ENCODE measurements around the gene VPS16.
"Not testable (repeated sequence)": the region's sequence is repeated elsewhere in the genome, so short reads cannot be mapped to it uniquely, and the experiment has no call there.

The VPS16 gene

DNA sequence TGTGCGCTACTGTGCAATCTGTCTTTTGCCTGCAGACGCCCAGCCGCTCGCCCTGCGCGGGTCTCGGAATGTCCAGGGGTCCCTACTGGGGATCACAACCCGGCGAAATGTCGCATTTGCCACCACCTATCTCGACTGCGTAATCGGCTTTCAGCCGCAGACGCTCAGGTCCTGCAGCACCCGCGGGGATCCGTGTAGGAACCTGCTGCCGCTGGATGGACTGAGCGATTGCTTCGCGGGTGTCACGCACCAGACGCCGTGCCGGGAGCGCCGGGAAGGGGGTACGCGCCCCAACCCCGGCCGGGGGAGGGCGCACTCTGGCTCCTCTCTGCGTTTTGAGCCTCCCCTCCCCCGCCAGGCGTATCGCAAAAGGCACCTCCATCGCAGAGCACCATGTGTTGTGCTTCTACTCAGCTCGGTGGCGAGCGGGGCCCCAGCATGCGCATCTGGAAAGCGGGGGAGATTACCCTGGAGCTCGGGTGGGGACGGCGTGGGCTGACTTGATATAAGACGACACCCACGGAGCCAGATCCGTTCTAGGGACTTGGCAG is 32.0 kb downstream of the VPS16 start:
- DNase-seq, result peak; percentile 54

DNA sequence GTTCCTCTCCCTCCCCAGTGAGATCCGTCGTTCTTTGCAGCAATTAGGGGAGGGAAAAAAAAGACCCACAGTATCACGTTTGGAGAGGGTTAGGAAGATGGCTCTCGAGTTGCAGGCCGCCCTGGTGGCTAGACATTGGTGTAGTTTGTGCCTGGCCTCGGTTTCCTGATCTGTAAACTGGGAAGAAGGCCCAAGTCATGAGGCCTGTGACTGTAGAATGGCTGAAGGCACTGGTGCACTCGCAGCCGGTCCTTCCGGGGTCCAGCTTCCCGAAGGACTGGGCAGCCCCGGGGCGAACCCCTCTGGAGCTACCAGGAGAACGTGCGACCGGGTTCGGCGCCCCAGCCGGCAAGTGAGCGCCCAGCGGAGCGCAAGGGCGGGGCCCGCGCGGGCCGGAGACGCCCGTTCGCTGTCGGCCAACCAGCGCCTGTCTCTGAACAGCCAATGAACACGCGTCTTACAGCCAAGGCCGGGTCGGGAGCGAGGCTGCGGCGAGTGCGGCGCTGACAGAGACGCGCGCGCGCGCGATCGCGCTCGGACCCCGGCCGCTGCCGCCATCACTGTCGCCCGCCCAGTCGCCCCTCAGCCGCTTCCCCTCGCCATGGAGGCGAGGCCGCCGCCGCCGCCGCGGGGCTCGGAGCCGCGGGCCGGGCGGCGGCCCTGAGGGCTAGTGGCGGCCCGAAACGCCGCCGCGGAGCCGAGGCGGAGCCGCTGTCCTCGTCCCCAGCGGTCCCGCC is 32.6 kb downstream of the VPS16 start, which contains the start of gene PTPRA:
Gene PTPRA, plus strand, starts transcription at position 472 of the 737 bp plus-strand sequence. CDS start 90,797 bp downstream, outside the sequence.
- DNase-seq, result peak; percentile 92

DNA sequence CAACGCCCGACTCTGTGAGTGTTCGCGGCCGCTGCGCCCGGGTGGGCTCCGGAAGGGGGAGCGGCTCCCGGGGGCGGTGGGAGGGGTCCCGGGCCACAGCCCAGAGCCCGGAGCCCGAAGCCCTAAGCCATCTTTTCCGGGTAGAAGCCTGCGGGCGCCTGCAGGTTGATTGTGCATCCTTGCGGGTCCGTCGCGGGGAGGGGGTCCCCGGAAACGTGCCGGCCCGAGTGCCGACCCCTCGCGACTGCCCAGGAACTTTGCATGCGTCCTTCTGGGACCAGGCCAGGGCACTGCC is 33.1 kb downstream of the VPS16 start:
- DNase-seq, result no peak

DNA sequence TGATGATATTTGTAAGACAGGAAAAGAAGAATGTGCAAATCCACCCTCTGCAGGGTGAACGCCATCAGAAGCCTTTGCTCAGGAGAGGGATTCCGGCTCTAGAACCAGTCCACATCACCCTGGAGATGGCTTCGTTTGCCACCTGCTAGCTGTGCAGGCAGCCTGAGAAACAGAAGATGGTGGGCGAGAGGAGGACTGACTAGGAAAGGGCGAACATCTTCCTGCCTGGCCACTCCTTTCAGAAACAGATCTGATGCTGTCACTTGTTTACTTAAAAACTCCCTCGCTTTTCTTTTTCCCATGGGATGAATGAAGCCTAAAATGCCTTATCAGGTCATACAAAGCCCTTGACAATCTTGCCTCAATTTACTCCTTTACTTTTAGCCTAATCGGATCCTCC is 33.9 kb downstream of the VPS16 start:
- no peak for DNase-seq

DNA sequence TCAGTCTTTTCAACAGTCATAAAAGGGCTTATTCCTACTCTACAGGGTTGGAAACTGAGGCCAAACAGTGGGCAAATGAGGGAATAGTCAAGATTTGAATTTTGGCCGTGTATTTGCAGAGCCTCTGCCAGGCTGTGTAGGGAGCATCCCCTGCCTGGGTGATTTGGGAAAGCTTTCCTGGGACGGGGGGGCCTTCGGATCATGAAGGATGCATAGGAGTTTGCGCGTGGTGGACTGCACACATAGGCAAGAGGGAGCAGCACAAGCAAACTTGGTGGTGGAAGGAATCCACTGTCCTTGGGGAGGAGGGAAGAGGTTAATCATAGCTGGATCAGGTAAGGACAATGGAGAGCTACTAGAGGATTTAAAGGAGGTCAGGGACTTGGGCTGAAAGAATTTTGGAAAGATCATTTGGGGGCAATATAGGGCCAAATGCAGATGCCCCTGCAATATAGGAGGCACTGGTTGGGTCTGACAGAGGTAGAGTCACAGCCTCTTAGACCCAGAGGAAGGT is 35.2 kb downstream of the VPS16 start:
- DNase-seq, result no peak

DNA sequence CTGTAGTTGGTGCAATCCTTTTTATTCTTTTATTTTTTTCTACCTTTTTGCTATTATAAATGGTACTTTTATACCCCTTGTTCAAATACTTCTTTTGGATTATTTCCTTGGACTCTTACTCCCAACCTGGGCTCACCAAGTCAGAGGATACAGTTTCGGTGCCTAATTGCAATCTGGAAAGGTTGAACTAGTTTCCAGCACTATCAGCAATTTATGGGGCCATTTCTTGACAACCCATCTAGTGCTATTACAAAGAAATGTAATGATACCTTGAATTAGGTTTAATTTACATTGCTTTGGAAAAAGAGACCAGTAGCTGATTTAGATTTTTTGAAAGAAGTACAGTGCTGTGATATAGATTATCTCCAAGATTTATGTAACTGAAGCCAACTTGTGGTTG is 38.0 kb downstream of the VPS16 start:
- no peak for DNase-seq

DNA sequence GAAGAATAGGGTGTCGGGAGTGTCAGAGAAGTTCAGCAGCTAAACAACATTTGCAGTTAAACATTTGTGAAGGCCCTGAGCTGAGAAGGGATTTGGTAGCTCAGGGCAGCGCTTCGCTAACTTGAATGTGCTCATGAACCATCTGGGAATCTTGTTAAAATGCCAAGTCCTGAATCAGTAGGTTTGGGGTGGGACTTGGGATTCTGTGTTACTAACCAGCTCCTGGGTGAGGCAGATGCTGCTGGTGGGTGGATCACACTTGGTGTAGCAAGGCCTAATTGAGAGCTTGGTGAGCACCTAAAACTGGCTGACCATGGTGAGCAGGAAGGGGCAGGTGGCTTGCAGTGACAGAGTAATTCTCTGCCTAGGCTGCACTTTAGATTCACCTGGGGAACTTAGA is 38.6 kb downstream of the VPS16 start:
- no peak for DNase-seq

DNA sequence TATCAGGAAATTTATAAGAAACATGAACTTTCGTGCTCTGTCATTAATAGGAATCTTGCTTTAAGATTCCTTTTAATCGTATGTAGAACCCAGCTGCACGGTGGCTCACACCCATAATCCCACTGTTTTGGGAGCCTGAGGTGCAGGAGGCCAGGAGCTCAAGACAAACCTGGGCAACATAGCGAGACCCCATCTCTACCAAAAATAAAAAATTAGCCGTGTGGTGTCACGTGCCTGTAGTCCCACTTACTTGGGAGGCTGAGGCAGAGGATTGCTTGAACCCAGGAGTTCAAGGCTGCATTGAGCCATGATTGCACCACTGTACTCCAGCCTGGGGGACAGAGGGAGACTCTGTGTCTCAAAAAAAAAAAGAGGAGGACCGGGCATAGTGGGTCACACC is 40.1 kb downstream of the VPS16 start:
- no peak for DNase-seq

DNA sequence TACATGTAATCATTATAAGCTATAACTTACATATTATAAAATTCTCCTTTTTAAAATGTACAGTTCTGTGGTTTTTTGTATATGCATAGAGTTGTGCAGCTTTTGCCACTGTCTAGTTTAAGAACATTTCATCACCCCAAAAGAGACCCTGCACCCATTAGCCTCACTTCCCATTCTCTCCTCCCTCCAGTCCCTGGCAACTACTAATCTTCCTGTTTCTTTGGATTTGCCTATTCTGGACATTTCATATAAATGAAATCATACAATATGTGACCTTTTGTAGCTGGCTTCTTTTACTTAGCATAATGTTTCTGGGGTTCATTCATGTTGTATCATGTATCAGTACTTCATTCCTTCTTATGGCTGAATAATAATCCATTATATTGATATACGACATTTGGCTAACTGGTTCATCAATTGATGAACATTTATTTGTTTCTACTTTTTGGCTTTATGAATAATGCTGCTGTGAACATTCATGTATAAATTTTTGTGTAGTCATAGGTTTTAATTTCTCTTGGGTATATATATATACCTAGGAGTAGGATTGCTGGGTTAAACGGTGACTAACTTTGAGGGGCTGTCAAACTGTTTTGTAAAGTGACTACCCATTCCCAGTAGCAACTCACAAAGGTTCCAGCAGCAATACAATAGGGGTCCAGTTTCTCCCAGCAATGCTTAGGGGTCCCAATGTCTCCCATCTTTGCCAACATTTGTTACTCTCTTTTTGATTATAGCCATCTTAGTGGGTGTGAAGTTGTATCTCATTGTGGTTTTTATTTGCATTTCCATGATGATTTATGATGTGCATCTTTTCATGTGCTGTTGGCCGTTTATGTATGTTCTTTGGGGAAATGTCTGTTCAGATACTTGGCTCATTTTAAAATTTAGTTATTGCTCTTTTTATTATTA is 43.4 kb downstream of the VPS16 start:
- no peak for DNase-seq

DNA sequence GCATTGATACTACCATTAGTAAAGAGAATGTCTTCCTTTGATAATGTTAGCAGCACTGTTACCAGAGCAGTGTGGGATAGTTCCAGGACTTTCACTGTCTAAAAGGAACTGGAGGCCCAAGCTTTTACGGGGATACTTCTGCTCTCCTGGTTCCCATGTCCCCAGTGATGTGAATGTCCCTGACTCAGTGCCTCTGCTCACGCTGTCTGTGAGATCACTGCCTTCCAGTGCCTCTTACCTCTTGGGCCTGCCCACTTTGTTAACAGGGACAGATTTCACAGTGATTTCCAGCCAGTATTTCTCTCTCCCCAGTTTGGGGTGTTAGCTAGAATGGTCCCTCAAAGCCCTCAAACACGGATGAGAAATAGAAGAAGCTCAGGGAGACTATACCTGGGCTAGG is 47.2 kb downstream of the VPS16 start:
- no peak for DNase-seq

DNA sequence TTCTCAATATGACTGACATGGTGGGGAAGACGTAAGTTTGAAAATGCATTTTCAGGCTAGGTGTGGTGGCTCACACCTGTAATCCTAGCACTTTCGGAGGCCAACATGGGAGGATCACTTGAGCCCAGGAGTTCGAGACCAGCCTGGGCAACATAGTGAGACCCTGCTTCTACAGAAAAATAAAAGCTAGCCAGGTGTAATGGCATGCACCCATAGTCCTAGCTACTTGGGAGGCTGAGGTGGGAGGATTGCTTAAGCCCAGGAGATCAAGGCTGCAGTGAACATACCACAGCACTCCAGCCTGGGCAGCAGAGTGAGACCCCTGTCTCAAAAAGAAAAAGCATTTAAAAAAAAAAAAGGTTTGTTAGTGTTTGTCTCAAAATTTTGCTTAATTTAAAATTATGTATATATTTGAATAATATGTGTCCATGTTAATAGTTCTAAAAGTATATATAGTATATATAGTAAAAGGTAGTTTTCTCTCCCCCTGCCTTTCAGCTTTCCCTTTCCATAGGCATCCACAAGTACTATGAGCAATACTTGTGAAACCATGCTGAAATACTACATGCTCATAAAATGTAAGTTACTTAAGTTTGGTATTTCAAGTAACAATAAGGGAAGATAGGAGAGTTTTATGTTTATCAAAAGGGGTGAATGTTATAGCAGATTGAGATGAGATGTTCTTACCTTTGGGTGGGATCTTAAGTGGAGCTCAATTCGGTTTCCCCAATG is 47.8 kb downstream of the VPS16 start:
- DNase-seq, result no peak

DNA sequence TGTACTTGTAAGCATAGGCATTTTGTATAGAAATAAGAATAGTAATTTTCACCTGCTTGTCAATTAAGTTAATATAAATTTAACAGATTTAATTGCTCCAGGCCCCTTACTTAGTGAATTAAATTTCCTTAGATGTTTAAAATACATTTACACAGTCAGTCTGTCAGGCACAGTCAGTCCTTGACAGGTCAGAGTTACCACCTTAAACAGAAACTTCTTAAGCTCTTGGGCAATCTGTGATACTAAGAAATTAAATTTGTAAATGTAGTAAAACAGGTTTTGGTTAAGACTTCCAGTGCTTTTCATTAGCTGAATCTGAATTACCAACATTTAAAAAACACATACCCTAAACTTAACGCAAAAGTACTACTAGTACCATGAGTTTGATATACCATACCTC is 48.7 kb downstream of the VPS16 start:
- no peak for DNase-seq

DNA sequence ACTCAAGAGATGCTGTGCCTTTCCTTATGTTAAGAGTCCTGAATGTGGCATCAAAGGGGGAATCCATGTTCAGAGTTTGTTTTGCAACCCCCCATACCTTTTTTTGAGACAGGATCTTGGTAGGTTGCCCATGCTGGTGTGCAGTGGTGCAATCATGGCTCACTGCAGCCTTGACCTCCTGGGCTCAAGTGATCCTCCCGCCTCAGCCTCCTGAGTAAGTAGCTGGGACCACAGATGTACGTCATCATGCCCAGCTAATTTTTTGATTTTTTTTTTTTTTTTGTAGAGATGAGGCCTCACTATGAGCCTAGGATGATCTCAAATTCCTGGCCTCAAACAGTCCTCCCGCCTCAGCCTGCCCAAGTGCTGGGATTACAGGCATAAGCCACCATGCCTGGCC is 49.3 kb downstream of the VPS16 start:
- no peak for DNase-seq

DNA sequence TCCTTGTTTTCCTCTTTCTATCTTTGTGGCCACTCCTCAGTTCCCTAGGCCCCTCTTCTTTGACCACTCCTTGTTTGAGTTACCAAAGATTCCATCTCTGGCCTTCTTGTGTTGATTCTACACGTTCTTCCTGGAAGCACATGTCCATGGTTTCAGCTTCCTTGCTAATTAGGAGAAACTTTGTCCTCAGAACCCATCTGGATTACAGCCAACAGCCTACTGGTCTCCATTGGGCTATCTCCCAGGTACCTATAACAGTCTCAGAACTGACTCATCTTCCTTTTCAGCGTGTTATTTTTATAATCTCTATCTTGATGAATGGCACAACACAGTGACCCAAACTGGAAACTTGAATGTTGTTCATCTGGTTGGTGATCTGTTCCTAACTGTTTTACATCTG is 50.2 kb downstream of the VPS16 start:
- no peak for DNase-seq

DNA sequence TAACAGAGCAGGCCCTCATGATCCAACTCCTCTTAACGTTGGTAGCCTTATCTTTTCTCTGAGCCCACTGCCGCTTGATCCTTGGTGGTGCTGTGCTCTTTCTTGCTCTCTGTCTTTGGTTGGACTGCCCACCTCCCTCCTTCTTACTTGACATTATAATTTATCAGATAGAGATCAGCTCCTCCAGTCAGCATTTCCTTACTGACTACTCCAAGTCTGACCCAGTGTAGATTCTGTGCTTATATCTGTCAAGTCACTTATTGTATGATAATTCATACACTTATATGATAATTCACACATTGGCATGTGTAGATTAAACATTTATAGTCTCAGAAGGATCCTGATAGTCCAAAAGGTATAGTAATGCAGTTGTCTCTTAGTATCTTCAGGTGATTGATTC is 50.8 kb downstream of the VPS16 start:
- no peak for DNase-seq

DNA sequence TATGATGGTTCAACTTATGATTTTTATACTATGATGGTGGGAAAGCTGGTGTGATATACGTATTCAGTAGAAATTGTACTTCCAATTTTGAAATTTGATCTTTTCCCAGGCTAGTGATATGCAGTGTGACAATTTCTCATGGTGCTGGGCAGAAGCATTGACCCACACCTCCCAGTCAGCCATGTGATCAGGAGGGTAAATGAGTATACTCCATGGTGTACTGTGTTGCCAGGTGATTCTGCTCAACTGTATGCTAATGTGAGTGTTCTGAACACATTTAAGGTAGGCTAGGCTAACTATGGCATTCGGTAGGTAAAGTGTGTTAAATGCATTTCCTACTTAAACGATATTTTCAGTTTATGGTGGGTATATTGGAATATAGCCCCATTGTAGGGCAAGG is 51.8 kb downstream of the VPS16 start:
- no peak for DNase-seq

DNA sequence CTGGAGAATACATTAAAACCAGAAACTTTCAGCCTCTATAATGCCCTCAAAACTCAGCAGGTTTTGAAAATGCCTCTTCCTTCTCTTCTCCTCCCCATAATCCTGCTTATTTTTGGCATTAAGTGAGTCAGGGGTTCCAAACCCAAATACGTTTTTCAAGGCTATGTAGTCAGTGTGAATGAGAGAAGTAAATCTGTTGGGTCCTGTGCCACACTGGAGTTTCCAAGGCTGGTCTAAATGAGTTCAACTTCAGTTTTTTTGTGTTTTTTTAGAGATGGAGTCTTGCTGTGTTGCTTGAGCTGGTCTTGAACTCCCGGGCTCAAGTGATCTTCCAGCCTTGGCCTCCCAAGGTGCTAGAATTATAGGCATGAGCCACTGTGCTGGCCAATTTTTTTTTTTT is 53.7 kb downstream of the VPS16 start:
- no peak for DNase-seq

DNA sequence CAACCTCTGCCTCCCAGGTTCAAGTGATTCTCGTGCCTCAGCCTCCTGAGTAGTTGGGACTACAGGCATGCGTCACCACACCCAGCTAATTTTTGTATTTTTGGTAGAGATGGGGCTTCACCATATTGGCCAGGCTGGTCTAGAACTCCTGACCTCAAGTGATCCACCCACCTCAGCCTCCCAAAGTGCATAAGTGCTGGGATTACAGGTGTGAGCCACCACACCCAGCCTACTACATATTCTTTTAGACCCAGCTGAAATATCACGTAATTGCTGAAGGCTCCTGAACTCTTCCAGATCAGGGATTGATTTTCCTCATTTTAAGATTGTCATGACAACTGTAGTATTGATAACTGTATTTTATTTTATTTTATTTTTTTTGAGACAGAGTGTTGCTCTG is 54.6 kb downstream of the VPS16 start:
- DNase-seq, result not testable (repeated sequence)

DNA sequence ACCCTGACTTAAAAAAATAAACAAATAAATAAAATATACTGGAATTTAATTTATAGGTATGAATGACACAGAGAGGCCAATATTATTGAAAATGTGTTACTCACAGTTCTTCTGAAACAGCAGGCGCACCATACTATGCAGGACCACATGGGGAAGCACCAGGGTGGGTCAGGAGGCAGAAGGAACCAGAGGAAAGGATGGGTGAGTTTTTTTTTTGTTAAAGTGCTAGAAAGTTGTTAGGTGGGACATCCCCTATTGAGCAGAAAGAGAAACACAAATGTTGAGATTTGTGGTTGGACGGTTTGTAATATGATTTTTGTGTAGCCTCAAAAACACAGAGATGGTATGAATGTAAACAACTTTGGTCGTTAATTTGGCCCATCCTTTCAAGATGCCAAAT is 58.7 kb downstream of the VPS16 start:
- DNase-seq, result no peak

DNA sequence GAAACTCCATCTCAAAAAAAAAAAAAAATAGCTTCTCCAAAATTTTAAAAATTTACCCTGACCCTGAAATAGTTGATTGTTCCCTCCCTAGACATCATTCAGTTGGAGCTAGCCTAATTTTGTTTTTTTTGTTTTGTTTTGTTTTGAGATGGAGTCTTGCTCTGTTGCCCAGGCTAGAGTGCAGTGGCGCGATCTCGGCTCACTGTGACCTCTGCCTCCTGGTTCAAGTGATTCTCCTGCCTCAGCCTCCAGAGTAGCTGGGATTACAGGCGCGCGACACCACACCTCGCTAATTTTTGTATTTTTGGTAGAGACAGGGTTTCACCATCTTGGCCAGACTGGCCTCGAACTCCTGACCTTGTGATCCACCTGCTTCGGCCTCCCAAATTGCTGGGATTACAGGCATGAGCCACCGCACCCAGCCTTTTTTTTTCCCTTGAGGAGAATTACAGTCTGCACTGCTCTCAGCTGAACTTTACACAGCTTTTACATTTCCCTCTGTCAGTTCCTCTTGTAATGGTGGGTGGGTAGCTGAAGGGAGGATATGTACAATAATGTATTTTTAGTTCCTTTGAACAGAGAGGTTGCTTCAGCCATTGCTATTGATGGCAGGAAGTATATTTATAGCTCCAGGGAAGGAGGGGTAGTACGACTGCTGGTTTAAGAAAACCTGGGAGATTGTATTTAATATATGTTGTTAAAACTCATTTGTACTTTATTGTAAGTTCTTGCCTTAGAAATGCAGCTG is 60.5 kb downstream of the VPS16 start:
- DNase-seq, result no peak

DNA sequence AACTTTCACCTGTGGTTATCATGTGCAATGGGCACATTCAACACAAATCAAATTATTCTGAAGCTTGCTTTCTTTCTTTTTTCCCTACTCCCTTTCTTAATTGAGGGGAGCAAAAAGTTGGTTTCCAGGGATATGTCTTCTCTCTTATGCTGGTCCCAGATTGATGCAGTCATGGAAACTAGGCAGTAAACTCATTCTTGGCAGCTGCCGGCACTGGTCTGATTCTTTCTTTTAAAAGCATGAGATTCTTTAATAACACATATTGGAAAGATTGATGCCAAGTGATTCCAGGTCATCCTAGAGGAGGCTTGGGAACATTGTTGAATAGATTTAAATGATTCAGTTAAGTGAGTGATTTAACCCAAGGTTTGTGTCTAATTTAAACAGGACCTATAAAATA is 61.7 kb downstream of the VPS16 start:
- no peak for DNase-seq

DNA sequence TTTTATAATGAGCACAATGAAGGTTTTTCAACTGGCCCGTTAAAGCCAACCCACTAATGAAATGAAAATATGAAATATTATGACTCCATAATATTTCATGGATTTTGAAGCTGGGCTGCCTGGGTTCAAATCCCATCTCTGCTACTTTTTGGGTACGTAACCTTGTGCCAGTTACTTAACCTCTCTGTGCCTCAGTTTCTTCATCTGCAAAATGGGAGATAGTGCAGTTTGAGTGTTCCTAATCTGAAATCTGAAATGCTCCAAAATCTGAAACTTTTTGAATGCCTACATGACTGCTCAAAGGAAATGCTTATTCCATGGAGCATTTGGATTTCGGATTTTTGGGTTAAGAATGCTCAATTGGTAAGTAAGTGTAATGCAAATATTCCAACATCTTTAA is 62.3 kb downstream of the VPS16 start:
- no peak for DNase-seq

DNA sequence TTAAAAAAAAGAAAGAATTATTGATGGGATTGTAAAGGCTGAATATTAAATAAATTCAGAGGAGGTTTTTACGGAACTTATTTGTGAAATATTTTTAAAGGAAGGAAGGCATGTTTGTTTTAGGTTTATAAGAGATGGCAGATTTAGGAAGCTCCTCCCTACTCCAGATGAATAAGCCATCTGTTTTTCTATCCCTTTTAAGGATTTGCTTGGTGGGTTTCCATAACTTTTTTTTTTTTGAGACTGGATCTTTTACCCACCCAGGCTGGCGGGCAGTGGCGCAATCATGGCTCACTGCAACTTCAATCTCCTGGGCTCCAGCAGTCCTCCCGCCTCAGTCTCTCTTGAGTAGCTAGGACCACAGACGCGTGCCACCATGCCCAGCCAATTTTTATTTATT is 63.1 kb downstream of the VPS16 start:
- no peak for DNase-seq

All from NCI-H1105 (cell line).